Measurements from ENCODE around the gene SMOC2. TPM values are rescaled to one million over a fixed set of nuclear protein-coding genes. Genes with fewer than 3 reads are reported as not detected.

SMOC2 gene
- total and polyA plus RNA-seq, 2 of the 13 experiments (the other 11 are each of a cell fraction or from before 2014, with no cell fraction given), result not detected

GRCh38 chr6:168447282-168447681 lies 6.3 kb downstream of the SMOC2 start (continued):
- no peak for TF ChIP-seq ZNF10 (CRISPR knock-in tag; IDR thresholded peaks at IDR 0.05; ENCODE audit: borderline replicate concordance, low read depth)
- no peak for TF ChIP-seq ZNF34 (CRISPR knock-in tag; IDR thresholded peaks at IDR 0.05; ENCODE audit: borderline replicate concordance)

- H3K79me2 ChIP-seq (ENCODE audit: insufficient read depth, low read length), result no peaks in the 10 kb centered on the region
- no peak overlapping the region for H3K4me3 ChIP-seq (replicated peaks in 1 of 3; ENCODE audit: insufficient read depth in 1 of 3, low read depth in 2 of 3, low read length in 3 of 3)
- H2AFZ ChIP-seq (ENCODE audit: low read length), result no peak overlapping the region
- POLR2A ChIA-PET, result no interaction called here
- CTCF ChIA-PET (ENCODE audit: low intra/inter-chr PET ratio, low total read pairs), result no interaction called here
- peaks cover 3 to 74% of the 10 kb centered on the region in 2 experiments for H3K27me3 ChIP-seq (ENCODE audit: control insufficient read depth in 1 of 2, insufficient read depth in 2 of 2, low read length in 2 of 2)
- DNase-seq (ENCODE audit: low spot score), result no peak
- no peak for ATAC-seq
- H4K20me1 ChIP-seq (ENCODE audit: insufficient read depth, low read length), result no peaks in the 10 kb centered on the region
- H3K4me2 ChIP-seq (ENCODE audit: low read depth, low read length), result no peak overlapping the region
- WGBS (ENCODE audit: low lambda C conversion rate), result 0% methylated on average over 3 of the region's 3 CpGs
- BruUV-seq (replicated peaks), result no TSS peak
- no peak overlapping the region for H3K27ac ChIP-seq (ENCODE audit: extremely low read length, insufficient read depth, low read length)
- in situ Hi-C loops (cut with HindIII; ENCODE audit: extremely low pct_ligation_motif_present, low pct_unique_long_range_greater_than_20kb) (no loop called here), intact Hi-C loops (cut with micrococcal nuclease; ENCODE audit: unreplicated experiment) (no loop called here)
- no peaks in the 10 kb centered on the region for H3K9me3 ChIP-seq (ENCODE audit: low read length)
- H3K4me1 ChIP-seq (ENCODE audit: insufficient read depth, low read length), result no peaks in the 10 kb centered on the region
- FAIRE-seq, result no peak
- no peaks in the 10 kb centered on the region for H3K36me3 ChIP-seq (replicated peaks in 1 of 2; ENCODE audit: control insufficient read depth in 1 of 2, insufficient read depth in 2 of 2, low read length in 2 of 2)
- no peak overlapping the region for H3K9ac ChIP-seq (ENCODE audit: insufficient read depth, low read depth, low read length)
- TF ChIP-seq ZFP41 (CRISPR knock-in tag; IDR thresholded peaks at IDR 0.05; ENCODE audit: borderline replicate concordance), result no peak
- TF ChIP-seq SRF (IDR thresholded peaks at IDR 0.05; ENCODE audit: low read depth, low read length), result no peak
- no peak for TF ChIP-seq ZSCAN21 (CRISPR knock-in tag; IDR thresholded peaks at IDR 0.05; ENCODE audit: borderline replicate concordance)
- no peak for TF ChIP-seq ZNF33A (CRISPR knock-in tag; IDR thresholded peaks at IDR 0.05; ENCODE audit: borderline replicate concordance)
- no peak for TF ChIP-seq PATZ1 (CRISPR knock-in tag; IDR thresholded peaks at IDR 0.05)
- no peak for TF ChIP-seq ZNF589 (CRISPR knock-in tag; conservative IDR thresholded peaks at IDR 0.05)
- TF ChIP-seq HOXD1 (CRISPR knock-in tag; IDR thresholded peaks at IDR 0.05), result no peak
- TF ChIP-seq RNF219 (CRISPR knock-in tag; IDR thresholded peaks at IDR 0.05), result no peak
- TF ChIP-seq ONECUT2 (CRISPR knock-in tag; IDR thresholded peaks at IDR 0.05), result no peak
- TF ChIP-seq HOXA3 (CRISPR knock-in tag; IDR thresholded peaks at IDR 0.05), result no peak
- TF ChIP-seq HIC2 (CRISPR knock-in tag; IDR thresholded peaks at IDR 0.05; ENCODE audit: low read depth), result no peak
- TF ChIP-seq NR3C1 (CRISPR knock-in tag; IDR thresholded peaks at IDR 0.05), result no peak
- TF ChIP-seq FOXO4 (CRISPR knock-in tag; conservative IDR thresholded peaks at IDR 0.05), result no peak
- no peak for TF ChIP-seq EEA1 (CRISPR knock-in tag; IDR thresholded peaks at IDR 0.05; ENCODE audit: borderline replicate concordance)
- no peak for TF ChIP-seq SKI (IDR thresholded peaks at IDR 0.05; ENCODE audit: partially characterized antibody)
Observed at GRCh38 chr6:168447700-168448099, 6.7 kb downstream of the SMOC2 start.

Data from HepG2 (cell line).